Astrocyte of the hippocampus (primary cell): ENCODE data around the gene TMEM11.

Experiments used
- DNase-seq: peaks from one replicate; pipeline ENCODE4 v3.0.0; 2011; ENCODE audit warnings: low read depth, low spot score

Gene TMEM11

GRCh38 chr17:21186399-21187187, 27.4 kb downstream of the TMEM11 start:
- no peak for DNase-seq

DNA sequence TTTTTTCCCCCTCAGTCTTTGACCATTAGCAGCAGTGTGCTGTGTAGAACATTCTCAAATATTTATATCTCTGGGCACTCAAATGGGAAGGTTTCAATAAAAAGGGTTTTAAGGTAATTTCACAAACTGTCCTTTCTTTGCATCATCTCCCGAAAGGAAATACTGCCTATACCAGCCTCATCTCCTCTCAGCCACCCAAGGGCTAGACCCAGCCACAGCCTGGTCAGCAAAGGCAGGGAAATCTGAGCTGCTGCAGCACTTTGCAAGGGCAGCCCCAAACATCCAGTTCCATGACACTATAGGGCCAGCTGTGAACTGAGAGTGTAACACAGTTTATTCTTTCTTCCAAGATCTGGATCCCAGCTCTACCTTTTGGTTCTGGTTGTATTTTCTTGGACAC, 28.9 kb downstream of the TMEM11 start:
- DNase-seq = no peak

DNA sequence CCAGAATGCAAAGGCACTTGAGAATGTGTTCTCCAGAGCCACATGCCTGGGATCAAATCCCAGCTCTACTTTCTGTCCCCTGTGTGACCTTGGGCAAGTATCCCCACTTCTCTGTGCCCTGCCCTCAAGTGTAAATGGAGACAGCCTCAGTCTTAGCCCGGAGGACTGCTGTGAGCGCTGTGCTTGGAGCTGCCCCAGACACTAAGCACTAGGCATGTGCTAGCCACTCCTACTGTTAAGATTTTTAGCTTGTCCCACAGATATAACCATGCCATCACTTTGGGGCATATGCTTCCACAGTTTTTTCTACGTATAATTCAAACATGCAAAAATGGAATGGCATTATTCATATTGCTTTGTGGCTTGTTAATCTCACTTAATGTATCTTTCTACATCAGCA, 29.4 kb downstream of the TMEM11 start:
- DNase-seq = no peak

DNA sequence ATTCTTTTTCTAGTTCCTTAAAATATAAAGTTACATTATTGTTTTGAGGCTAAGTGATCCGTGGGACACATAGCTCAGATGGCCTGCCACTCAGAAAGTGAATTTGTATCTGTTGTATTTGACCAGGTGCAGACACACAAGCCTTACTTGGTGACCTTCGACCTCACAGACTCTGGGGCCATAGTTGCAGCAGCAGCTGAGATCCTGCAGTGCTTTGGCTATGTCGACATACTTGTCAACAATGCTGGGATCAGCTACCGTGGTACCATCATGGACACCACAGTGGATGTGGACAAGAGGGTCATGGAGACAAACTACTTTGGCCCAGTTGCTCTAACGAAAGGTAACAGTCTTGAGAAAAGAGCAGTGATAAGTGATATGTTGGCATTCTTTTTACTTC, 30.5 kb downstream of the TMEM11 start:
- DNase-seq = no peak

GRCh38 chr17:21177854-21178600, 35.9 kb downstream of the TMEM11 start:
- DNase-seq = no peak

DNA sequence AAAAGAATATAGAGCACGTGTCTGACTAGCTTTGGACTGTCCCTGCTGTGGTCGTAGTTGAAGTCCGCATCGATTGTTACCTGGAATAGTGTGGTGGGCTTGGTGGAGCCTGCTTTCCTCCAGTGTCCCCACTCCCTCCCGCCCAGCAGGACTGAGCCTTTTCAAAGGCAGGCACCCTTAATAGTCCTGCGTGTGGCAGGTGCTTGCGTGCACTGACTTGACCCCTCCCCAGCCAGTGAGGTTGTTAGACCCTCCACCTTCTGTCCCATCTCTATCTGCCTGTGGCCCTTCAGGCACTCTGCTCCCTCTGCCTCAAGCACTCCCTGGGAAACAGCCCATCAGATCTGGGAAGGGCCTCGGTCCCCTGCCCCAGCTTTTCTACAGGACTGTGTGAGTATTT, 36.6 kb downstream of the TMEM11 start:
- DNase-seq = no peak

DNA sequence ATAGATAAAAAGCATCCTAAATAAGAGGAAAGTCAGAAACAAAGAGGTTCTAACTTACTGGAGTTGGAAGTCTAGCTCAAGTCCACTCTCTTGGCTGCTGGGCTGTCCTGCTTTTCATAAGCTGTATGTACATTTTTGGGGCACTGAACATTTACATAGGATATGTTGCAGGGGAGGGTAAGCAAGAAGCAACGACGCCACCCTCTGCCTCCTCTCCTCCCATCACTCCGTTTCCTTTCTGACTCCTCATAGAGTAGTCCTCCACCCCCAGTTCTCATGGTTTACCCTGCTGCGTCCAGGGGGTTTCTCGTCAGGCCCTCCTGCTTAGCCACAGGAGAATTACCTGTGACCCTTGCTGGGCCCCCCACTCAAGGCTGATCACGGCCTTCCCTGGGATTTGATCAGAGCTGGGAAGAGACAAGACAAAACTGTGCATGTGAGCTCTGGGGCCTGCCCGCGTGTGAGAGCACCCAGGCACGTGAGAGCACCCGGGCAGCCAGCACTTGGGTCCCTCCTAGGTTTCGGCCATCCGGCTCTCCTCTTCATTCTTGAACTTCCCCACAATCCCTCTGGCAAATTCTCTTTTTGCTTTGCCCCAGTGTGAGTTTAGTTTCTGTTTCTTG, 37.1 kb downstream of the TMEM11 start:
- no peak for DNase-seq

- DNase-seq = peak; percentile 59
Measured at GRCh38 chr17:21174713-21175112, 39.2 kb downstream of the TMEM11 start.

DNA sequence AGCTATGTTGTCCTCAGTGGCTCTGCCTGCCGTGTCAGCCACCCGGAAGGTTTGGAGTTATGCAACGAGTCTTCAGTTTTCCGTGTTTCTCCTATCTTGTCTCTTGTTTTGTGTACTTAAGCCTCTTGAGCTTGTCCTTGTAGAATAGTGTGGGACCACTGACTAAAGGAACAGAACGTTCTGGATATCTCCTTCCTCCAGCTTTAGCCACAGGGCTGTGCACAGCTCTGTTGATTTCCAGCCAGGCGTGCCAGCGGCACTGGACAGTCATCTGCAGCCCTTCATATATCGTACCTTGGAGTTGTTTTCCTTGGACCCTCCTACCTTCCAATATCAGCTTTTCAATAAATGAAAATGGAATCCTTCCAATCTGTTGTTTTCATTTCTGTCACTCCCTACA, 39.8 kb downstream of the TMEM11 start:
- DNase-seq = no peak

GRCh38 chr17:21173543-21173942, 40.4 kb downstream of the TMEM11 start:
- DNase-seq = no peak

DNA sequence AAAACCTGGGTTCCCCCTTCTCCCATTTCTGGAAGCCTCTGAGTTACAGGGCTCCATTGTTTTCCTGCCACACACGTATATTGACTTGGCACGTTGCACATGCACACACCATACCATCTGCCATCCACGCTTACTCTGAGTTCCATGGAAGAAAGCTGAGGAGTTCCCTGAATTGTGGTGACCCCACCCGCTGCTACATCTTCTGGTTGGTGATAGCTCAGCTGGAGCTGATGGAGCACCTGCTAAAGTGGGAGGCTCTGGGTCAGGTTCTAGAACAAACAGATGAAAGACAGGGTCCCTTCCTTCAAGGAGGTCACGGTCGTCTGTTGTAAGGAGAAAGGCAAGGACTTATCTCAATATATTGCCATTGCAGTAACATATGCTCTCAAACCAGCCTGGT, 41.1 kb downstream of the TMEM11 start:
- DNase-seq = no peak

GRCh38 chr17:21171970-21172510, 41.9 kb downstream of the TMEM11 start:
- DNase-seq = no peak

GRCh38 chr17:21171309-21171922, 42.5 kb downstream of the TMEM11 start:
- DNase-seq = no peak

DNA sequence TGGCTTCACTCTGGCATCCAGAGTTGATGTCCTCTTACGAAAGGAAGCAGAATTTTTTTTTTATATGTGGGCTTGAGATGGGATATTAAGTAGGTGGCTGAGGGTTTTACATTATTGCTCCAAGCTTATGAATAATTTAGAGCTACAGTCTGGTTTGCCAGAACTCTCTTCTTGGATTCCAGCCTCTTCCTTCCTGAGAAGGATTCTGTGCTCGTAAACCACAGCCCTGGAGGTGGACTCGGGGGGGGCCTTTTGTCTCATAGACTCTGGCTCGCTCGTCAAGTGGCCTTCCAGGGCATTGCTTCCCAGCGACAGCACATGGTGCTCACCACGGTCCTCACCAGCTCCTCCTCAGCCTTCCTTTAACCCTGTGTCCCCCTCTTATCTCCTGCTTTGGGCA, 43.2 kb downstream of the TMEM11 start:
- DNase-seq = peak; percentile 39

DNA sequence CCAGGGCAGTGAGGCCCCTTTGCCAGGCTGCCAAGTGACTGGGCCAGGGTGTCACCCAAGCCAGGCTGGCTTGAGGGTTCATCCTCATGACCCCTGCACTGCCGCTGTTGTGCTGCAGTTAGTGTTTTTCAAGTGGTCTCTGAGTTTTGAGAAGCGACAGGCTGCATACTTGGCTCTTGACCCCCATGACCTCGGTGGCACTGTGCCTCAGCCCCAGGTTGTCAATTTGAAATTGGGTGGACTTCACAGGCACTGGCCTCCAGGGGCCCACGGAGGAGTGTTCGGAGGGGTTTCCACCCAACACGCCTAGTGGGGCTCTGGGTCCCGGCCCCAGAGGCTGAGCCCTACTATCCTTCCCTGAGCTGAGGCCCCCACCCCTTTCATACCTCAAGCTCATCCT, 44.5 kb downstream of the TMEM11 start:
- no peak for DNase-seq

GRCh38 chr17:21168555-21168865, 45.5 kb downstream of the TMEM11 start:
- DNase-seq = no peak

DNA sequence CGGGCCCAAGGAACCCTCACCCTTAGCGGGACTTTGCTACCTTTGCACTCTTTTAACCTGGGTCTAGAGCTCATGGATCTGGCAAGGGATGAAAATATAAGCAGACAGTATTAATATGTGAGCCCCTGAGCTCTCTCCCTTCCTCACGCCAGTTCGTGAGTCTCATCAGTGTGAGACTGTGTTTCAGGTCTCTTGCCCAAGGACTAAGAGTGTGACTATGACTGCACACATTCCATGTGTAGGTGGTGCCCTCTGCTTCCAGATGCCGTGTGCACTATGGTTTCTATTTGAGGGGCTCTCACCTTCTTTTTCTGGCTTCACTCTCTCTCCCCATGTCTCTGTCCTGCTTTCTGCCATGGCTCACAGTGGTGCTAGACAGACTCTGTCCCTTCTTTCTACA, 46.7 kb downstream of the TMEM11 start:
- DNase-seq = no peak

GRCh38 chr17:21166595-21167210, 47.3 kb downstream of the TMEM11 start:
- peak; percentile 48 for DNase-seq

DNA sequence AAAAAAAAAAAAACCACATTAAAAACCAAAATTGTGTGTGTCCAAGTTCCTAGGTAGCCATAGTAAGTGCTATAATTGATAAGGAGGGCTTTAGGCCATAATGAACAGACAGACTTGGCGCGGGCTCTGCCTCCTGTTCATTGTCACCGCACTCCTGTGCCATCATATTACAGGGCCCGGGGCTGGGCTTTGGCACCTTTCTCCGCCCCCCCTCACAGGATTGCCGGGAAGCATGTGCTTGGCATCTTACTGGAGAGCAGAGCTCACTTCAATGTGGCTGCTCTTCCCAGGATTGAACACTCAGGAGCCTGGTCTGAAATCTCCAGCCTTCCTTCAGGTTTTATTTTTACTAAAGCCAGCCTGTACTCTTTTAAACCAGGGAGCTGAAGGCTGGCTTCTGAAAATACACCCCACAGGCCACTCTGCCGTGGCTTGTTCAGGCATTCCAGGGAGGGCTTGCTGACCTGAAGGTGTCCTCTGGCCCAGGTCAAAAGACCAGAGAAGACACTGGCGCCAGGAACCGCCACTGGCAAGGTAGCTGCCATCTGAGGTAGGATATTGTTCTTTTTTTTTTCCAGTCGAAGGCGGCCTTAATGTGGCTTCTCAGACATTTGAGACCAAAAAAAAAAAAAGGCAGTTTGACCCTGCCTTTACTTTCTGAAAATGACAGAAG, 47.9 kb downstream of the TMEM11 start:
- DNase-seq = no peak

DNA sequence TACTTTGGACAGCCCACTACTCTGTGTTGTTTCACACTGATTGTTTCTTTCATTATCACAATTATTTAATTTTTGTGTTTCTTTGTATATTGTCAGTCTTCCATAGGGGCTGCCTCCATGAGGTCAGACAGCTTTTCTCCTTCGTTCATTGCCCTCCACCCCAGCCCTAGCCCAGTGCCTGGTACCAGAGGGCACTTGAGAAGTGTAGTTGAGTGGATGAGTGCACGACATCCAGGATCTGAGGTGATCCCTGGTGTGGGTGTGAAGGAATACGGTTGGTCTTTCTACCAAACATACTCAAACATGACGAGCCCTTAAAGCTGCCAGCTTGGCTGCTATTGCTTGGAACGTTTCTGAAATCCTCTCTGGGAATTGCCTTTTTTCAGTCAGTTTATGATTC, 49.3 kb downstream of the TMEM11 start:
- no peak for DNase-seq

GRCh38 chr17:21164216-21164615, 49.7 kb downstream of the TMEM11 start:
- no peak for DNase-seq
